GM19099 (cell line): ENCODE measurements around the gene UBE3C.

Experiments
- POLR2A ChIP-seq: IDR thresholded peaks from 3 replicates; pipeline ENCODE4 v1.6.1; 2011; ENCODE audit warnings: low read depth; ENCODE audit not compliant: insufficient read length; ENCODE audit errors: extremely low read depth

Gene UBE3C

DNA sequence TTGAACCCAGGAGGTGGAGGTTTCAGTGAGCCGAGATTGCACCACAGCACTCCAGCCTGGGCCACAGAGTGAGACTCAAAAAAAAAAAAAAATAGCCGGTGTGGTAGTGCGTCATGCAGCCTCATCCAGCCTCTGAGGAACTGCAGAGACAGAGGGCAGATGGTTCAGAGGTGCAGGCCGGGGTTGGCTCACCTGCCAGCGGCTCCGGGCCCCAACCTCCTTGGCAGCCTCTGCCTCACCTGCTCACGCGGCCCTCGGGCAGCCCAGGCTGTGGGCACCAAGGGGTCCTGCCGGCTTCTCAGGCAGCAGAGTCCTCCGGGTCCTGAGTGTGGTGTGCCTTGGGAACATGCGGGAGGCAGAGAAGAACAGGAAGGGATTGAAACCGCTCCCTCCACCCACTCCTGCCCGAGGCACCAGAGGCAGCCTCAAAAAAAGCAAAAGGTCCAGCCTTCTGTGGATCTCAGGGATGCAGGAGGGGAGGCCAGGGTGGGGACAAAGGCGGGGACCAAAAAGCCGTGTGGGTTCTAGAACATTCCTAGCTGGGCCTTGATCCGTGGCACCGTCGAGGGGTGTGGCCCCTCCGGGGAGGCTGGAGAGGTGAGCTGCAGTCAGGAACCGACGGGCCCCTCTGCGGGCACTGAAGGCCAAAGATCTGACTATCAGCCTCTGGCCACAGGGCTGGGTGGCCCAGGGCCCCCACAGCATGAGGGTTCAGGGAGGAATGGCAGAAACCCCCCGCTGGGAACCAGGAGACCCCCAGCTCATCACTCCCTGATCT, 142.7 kb downstream of the UBE3C start:
- no peak for TF ChIP-seq POLR2A

DNA sequence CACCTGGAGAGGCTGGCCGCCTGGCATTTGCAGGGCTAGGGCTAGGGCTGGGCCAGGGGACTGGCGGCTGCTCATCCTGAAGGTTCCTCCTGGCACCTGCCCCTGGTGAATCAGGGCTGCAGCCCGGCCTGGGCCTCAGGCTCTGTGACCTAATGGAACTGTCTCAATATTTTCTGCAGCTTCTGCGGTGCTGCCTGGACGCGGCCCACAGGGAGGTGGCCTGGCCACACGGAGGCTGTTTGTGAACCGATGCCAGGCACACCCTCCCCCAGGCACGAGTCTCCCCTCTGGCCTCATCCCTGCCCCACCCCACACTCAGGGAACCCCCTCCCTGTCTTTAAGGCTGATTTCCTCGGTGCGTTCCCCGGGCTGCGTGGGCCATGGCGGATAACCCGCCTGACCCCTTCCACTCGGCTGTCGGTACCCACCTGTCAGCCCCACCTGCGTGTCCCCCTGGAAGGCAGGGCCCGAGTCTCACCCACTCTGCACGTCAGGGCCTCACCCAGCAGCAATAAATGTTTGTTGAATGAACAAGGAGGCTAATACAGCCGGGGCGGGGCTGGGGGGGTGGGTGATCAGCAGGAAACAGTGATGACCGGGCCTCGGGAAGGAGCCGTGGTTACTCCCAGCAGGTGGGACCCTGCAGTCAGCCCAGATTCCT, 143.5 kb downstream of the UBE3C start:
- TF ChIP-seq POLR2A: no peak

DNA sequence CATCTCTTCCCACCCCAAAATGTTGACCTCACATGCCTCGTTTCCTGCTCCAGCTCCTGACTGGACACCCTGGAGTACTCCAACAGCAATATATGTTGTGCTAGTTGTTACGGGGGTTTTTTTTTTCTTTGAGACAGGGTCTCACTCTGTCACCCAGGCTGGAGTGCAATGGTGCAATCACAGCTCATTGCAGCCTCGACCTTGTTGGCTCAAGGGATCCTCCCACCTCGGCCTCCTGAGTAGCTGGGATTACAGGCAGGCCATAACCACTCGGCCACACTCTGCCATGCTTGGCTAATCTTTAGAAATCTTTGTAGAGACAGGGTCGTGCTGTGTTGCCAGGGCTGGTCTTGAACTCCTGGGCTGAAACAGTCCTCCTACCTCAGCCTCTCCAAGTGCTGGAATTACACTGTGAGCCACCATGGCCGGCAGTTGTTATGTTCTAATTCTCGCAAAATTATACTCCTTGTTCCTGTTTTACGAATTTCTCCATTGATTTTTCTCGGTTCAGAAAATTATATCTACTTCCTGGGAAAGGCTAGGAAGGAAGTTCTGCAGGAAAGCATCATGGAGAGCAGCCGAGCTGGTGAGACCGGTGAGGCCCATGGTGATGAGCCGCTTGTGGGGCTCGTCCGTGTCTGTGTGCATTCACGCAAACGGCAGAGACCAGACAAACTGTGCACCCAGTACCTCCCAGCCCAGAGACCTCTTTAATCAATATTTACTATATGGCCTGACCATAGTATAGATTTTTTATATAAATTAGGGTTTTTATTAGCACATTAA, 145.7 kb downstream of the UBE3C start:
- no peak for TF ChIP-seq POLR2A

DNA sequence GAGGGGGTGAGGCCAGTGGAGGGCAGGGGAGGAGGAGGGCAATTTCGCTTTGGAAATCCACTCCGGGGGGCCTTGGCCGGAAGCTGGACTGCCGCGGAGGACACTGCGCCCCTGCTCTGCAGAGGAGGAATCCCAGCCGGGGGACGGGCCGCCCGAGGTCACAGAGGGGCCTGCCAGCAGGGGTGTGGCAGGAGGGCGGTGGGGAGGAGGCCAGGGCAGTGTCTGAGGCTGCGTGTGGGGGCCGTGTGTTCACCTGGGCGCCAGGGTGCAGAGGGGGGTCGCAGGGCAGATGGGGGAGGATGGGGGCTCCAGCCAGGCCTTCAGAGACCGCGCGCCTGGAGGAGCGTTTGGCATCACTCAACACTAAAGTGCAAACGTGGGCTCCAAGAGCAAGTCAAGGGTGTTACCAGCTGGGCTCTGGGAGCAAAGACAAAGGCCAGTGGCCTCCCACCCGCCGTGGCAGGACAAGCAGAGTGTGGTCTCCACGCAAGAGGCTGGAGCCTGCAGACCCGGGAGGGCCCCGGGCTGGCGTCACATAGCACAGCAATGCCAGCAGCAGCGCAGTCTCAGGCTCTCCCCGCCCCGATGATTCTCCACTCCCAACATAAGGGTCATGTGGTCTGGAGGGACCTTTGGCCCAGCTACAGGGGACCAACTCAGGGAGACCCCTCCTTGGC, 152.8 kb downstream of the UBE3C start:
- TF ChIP-seq POLR2A: no peak

DNA sequence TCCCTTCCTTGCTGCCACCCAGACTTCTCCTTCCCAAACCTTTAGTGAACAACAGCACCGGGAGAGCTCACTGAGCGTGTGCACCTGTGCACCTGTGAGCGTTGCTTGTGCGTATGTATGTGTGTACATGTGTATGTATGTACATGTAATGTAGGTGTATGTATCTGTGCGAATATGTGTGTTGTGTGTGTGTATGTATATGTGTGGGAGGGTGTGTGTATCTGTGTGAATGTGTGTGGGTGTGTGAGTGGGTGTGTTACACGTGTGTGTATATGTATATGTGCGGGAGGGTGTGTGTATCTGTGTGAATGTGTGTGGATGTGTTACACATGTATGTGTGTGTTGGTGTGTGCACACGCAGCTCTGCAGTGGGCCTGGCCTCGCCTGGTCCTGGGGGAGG, 153.5 kb downstream of the UBE3C start:
- TF ChIP-seq POLR2A: no peak

DNA sequence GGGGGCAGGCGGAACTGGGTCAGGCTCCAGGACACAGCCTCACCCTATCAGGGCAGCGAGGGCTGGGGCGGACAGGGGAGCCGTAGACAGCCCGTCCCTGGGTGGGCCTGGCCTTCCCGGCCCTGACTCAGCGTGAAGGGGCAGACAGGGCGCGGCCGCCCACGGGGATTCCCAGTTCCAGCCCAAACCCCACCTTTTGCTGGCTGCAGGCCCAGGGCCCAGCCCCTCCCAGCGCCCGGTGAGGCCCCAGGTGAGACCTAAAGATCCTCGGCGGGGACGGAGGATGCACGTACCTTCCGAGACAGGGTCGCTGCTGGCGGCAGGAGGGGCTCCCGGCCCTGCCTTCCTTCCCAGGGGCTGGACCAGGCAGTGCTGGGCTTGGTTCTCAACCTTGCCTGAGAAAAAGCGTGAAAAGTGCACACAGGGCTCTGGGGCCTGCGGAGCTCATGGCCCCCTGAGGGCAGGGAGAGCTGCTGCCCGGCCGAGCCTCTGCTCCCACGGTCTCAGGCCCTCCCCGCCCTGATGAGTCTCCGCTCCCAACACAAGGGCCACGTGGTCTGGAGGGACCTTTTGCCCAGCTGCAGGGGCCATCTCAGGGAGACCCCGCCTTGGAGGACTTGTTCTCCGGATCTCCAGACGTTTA, 154.2 kb downstream of the UBE3C start:
- TF ChIP-seq POLR2A: no peak

DNA sequence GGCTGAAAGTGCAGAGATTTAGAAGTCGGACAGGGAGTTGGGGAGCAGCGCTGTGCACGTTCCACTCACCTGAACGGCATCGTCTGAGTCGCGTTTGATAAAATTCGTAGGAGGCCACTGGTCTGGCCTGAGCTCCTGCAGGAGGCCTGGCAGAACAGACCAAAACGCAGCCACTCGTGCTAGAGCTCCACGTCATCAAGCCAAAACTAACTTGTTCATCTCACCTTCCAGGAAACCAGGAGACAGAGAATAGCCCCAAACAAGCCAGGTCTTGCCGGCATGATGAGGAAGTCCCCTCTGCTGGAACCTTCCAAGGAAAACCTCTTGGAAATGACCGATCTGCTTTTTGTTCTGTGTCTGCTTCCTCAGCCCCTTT, 154.7 kb downstream of the UBE3C start:
- TF ChIP-seq POLR2A: no peak

DNA sequence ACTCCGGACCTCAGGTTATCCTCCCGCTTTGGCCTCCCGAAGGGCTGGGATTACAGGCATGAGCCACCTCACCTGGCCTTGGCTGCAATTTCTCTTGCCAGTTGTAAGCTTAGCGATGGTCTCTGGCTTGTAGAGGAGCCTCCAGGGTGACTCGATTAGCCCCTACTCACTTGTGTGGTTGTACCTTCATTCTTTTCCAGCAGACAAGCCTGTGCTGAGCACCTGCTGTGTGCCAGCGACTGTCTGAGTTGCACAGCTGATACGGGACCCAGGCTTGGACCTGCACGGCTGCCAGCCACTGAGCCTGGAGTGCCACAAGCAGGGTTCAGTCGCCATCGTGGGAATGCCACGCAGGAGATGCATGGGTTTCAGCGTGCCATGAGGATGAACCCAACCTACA, 156.0 kb downstream of the UBE3C start:
- TF ChIP-seq POLR2A: no peak

DNA sequence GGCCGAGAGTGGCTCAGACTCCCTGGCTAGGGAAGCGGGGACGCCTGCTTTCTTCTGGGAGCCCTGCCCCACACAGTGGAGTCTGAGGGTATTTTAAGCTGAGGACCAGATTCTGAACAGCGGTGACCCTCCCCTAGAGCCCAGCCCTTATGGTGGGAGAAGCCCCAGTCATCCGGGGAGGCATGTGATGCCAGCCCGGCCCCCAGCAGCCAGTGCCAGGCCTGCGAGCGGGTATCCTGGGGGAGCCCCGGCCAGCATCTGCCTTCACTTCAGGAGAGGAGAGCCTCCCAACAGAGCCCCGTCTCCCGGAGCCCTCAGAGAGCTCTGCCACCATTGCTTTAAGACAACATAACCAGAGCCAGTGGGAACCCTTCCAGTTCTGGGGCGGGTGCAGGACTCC, 156.6 kb downstream of the UBE3C start:
- TF ChIP-seq POLR2A: no peak

DNA sequence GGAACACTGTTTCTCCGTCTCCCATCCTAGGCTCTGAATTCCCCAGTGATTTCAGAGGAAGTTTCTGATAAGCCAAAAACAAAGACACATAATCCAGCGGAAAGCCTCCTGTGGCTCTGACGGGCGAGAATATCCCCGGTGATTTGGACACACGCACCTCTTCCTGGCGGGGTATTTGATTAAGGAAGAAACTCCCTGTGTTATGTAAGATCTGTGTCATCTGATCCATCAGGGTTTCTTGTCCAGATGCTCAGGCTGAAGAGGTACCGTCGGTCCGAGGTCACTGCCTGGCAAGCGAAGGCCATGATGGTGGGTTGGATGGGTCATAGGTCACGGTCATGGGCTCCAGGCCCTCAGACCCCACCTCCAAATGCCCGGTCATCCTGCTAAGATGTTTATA, 158.5 kb downstream of the UBE3C start:
- no peak for TF ChIP-seq POLR2A

DNA sequence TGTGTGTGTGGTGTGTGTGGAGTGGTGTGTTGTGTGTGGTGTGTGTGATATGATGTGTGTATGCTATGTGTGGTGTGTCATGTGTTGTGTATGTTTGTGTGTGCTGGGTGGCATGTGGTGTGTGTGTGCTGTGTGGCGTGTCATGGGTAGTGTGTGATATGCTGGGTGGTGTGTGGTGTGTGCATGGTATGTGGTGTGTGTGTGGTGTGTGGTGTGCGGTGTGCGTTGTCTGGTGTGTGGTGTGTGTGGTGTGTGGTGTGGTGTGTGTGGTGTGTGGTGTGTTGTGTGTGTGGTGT, 160.5 kb downstream of the UBE3C start:
- TF ChIP-seq POLR2A: no peak

DNA sequence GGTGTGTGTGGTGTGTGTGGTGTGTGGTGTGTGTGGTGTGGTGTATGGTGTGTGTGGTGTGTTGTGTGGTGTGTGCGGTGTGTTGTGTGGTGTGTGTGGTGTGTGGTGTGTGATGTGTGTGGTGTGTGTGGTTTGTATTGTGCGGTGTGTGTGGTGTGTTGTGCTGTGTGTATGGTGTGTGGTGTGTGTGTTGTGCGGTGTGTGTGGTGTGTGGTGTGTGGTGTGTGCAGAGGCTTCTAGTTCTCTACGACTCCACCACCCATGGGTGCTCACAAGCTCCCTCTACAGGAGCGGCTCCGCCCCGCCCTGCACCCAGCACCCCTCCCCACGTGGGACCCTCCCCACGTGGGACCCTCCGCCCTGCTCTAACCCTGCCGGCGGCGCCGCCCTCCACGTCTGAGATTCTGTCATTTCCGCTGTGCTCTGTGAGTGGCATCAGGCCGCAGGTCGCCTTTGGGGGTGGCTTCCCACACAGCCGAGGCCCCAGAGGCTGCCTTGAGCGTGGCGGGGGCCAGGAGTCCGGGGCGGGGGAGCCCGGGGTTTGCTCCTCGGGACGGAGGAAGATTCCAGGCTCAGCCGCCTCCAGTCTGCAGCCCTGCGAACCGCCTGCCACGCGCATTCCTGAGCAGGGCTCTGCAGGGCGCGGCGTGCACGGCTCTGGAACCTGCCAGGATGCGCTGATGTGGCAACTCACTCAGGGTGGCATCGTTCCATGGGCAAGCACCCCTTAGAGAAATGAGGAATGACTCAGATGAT, 161.1 kb downstream of the UBE3C start:
- no peak for TF ChIP-seq POLR2A

DNA sequence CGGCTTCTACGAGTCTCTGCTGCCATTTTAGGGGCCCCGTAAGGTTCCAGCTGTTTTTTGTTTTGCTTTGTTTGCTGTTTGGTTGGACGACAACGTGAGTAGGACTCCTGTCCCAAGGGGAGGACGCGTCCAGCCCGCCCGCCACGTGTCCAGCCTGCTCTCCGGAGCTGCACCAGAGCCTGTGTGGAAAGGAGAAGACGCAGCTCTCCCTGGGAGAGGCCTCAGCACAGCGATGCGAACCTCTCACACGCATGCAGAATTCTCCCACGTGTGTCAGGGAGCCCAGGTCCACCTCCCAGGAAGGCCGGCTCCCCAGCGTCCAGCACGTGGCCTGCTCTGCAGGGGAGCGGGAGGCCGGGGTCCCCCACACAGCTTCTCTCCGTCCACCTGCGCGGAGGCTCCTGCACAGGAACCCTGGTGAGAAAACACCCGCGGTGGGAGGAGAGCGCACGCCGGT, 161.7 kb downstream of the UBE3C start:
- no peak for TF ChIP-seq POLR2A

DNA sequence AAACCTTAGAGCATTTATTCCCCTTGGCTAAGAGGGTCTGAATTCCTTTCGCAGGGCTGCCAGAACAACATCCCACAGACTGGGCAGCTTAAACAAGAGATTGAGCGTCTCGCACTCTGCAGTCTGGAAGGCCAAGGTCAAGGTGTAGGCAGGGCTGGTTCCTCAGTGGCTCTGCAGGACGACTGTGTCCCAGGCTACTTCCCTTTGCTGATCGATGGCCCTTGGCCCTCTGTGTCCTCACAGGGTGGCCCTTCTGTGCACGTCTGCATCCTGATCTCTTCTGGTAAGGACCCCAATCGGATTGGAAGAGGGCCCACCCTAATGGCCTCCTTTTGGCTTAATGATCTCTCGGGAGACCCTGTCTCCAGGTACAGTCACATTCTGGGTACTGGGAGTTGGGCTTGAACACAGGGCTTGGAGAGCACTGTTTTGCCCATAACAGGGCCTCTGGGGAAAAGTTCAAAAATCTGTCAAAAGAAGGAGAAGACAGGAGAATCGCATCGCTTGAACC, 162.9 kb downstream of the UBE3C start:
- no peak for TF ChIP-seq POLR2A
